Lung (tissue), 12 donors: ENCODE measurements around the gene VCAM1. TPM values are rescaled to one million over a fixed set of nuclear protein-coding genes. Genes with fewer than 3 reads are reported as not detected.

Experiments used
- ATAC-seq: fragments of 200-7000 bp; cut with Tn5 transposase; one replicate; pipeline ENCODE4 v1.9.1; 2020; ENCODE audit warnings: moderate number of reproducible peaks; ENCODE audit not compliant: insufficient read depth, low FRiP score
- DNase-seq, 3 donors: peaks; one replicate each; pipeline ENCODE4 v3.0.0-alpha.2; 2013 to 2017
- H3K27ac ChIP-seq, 2 donors: one replicate each; pipeline ENCODE4 v1.5.1; 2013; ENCODE audit warnings: mild to moderate bottlenecking in 2 of 2, moderate library complexity in 2 of 2, control low read depth in 1 of 2, inconsistent platforms in 1 of 2, low read depth in 1 of 2, low read length in 1 of 2
- H3K27me3 ChIP-seq, 3 donors: one replicate each; pipeline ENCODE4 v1.5.1; 2013; ENCODE audit warnings: low read length in 2 of 3; ENCODE audit not compliant: control insufficient read depth in 3 of 3, insufficient read depth in 3 of 3
- H3K36me3 ChIP-seq, 4 donors: one replicate each; pipeline ENCODE4 v1.5.1; 2013; ENCODE audit warnings: low read length in 4 of 4, mild to moderate bottlenecking in 1 of 4, moderate library complexity in 1 of 4; ENCODE audit not compliant: control insufficient read depth in 4 of 4, insufficient read depth in 4 of 4
- H3K4me1 ChIP-seq, 5 donors: one replicate each; pipeline ENCODE4 v1.5.1; 2013; ENCODE audit warnings: low read length in 5 of 5, mild to moderate bottlenecking in 2 of 5, moderate library complexity in 1 of 5; ENCODE audit not compliant: control insufficient read depth in 5 of 5, insufficient read depth in 5 of 5
- H3K4me3 ChIP-seq: one replicate; pipeline ENCODE4 v1.5.1; 2013; ENCODE audit warnings: mild to moderate bottlenecking, control low read depth, moderate library complexity
- H3K9ac ChIP-seq, 2 donors: one replicate each; pipeline ENCODE4 v1.5.1; 2013; ENCODE audit warnings: low read length in 2 of 2, control low read depth in 1 of 2; ENCODE audit not compliant: insufficient read depth in 1 of 2
- H3K9me3 ChIP-seq, 4 donors: one replicate each; pipeline ENCODE4 v1.5.1; 2013; ENCODE audit warnings: low read length in 3 of 4, mild to moderate bottlenecking in 1 of 4, moderate library complexity in 1 of 4; ENCODE audit not compliant: control insufficient read depth in 4 of 4, insufficient read depth in 3 of 4
- CTCF ChIP-seq: IDR thresholded peaks from 2 replicates; pipeline ENCODE4 v1.5.1; 2012; ENCODE audit warnings: mild to moderate bottlenecking; ENCODE audit errors: control extremely low read depth, extremely low read depth
- WGBS, 2 donors: extraction: QIAGEN DNeasy Blood & Tissue Kit; methylation state at CpG; one replicate each; pipeline ENCODE4 v1.1.7; 2013; 5-methylcytosine and 5-hydroxymethylcytosine counted together
- polyA plus RNA-seq, 2 donors: library from polyadenylated mRNA; stranded (reverse); fragments of 200-250 nt; gene quantifications; one replicate each; pipeline ENCODE4 v1.2.1, GENCODE V29; 2013
- total RNA-seq, 2 donors: library from RNA; depleted of rRNA in 1 of 2; stranded (reverse); fragments of >200 nt in 1 of 2; gene quantifications; one replicate each; pipeline ENCODE4 v1.2.1, GENCODE V29; 2014 to 2021
- donor health status: control.
- donor health status: control.
- donor health status: Bipolar disorder and iron deficiency.
- donor health status: healthy.
- donor health status: DM: yes; HTN: yes; CAD: no.

Gene VCAM1
- total and polyA plus RNA-seq, 4 donors: 7.6 to 68.9 (median 7.9) TPM

GRCh38 chr1:100757946-100758345, 38.4 kb downstream of the VCAM1 start:
- H3K4me3 ChIP-seq: no peak overlapping the region
- no peak overlapping the region for H3K9ac ChIP-seq
- WGBS, 2 donors: 90 to 93% methylated on average over 4 of the region's 4 CpGs
- H3K27me3 ChIP-seq: no peaks in the 10 kb centered on the region
- H3K27ac ChIP-seq: no peak overlapping the region
- H3K36me3 ChIP-seq: no peaks in the 10 kb centered on the region
- no peaks in the 10 kb centered on the region for H3K9me3 ChIP-seq
- H3K4me1 ChIP-seq: no peaks in the 10 kb centered on the region
- ATAC-seq (no peak), DNase-seq (no peak)
- TF ChIP-seq CTCF: no peak

GRCh38 chr1:100759188-100759587, 39.6 kb downstream of the VCAM1 start:
- no peak overlapping the region for H3K27ac ChIP-seq
- ATAC-seq (no peak), DNase-seq (no peak)
- no peak for TF ChIP-seq CTCF
- H3K4me3 ChIP-seq: no peak overlapping the region
- no peaks in the 10 kb centered on the region for H3K36me3 ChIP-seq
- 76 to 89% methylated on average over 3 of the region's 3 CpGs for WGBS, 2 donors
- no peaks in the 10 kb centered on the region for H3K4me1 ChIP-seq
- H3K9me3 ChIP-seq: no peaks in the 10 kb centered on the region
- no peak overlapping the region for H3K9ac ChIP-seq
- H3K27me3 ChIP-seq: no peaks in the 10 kb centered on the region

- Histone ChIP-seq H3K9ac (no peak overlapping the region), H3K27me3 (no peaks in the 10 kb centered on the region), H3K27ac (no peak overlapping the region), H3K4me3 (no peak overlapping the region), H3K36me3 (no peaks in the 10 kb centered on the region), H3K9me3 (no peaks in the 10 kb centered on the region), H3K4me1 (peaks cover 0 to 4% (median 0%) of the 10 kb centered on the region in 5 donors)
- no peak for TF ChIP-seq CTCF
- no peak for ATAC-seq
- no peak for DNase-seq
Observed at GRCh38 chr1:100760511-100760910, 41.0 kb downstream of the VCAM1 start.

- TF ChIP-seq CTCF: no peak
- Histone ChIP-seq H3K9ac (no peak overlapping the region), H3K4me1 (peaks cover 0 to 4% (median 0%) of the 10 kb centered on the region in 5 donors), H3K36me3 (no peaks in the 10 kb centered on the region), H3K4me3 (no peak overlapping the region), H3K27me3 (no peaks in the 10 kb centered on the region), H3K9me3 (no peaks in the 10 kb centered on the region), H3K27ac (no peak overlapping the region)
- DNase-seq: no peak
- no peak for ATAC-seq
- 49 to 68% methylated on average over 2 of the region's 2 CpGs for WGBS, 2 donors
Observed at GRCh38 chr1:100762461-100762860, 42.9 kb downstream of the VCAM1 start.
